Vagina (tissue), 2 donors: Measurements from ENCODE around the gene CASKIN2.

Source experiments
- CTCF ChIP-seq, 3 experiments: fragments of 450-650 bp in 2 of 3; fragments of 200-600 bp in 1 of 3; sonication (generic) in 1 of 3; IDR thresholded peaks; one replicate each; pipeline ENCODE4 v1.5.1; 2017 to 2019; ENCODE audit warnings: antibody characterized with exemption in 3 of 3, mild to moderate bottlenecking in 2 of 3, moderate library complexity in 2 of 3
- POLR2A ChIP-seq, 2 donors: fragments of 450-650 bp; IDR thresholded peaks; one replicate each; pipeline ENCODE4 v1.6.1; 2017; ENCODE audit warnings: antibody characterized with exemption in 2 of 2, mild to moderate bottlenecking in 2 of 2, moderate library complexity in 2 of 2

GRCh38 chr17:75514919-75515495 lies 330 bp downstream of the CASKIN2 start:
- no peak for TF ChIP-seq CTCF (IDR thresholded peaks at IDR 0.05)
- TF ChIP-seq POLR2A (IDR thresholded peaks at IDR 0.05), result no peak
